Neuronal stem cell (in vitro differentiated cells): Measurements from ENCODE around the gene SNAPC3.
"Not testable (repeated sequence)": the region's sequence is repeated elsewhere in the genome, so short reads cannot be mapped to it uniquely, and the experiment has no call there.

Experiments used
- DNase-seq: peaks from one replicate; pipeline ENCODE4 v3.0.0-alpha.2; 2013; ENCODE audit warnings: low spot score
- H2AFZ ChIP-seq: one replicate; pipeline ENCODE4 v1.6.1; 2013; ENCODE audit warnings: mild to moderate bottlenecking, low read length, inconsistent platforms
- H2AK5ac ChIP-seq: 2 replicates; pipeline ENCODE4 v1.6.1; 2013; ENCODE audit warnings: low read depth, mild to moderate bottlenecking, inconsistent platforms, low read length, moderate library complexity, mixed read lengths
- H2BK120ac ChIP-seq: 2 replicates; pipeline ENCODE4 v1.6.1; 2013; ENCODE audit warnings: low read depth, mild to moderate bottlenecking, inconsistent platforms, low read length, moderate library complexity, mixed read lengths
- H2BK12ac ChIP-seq: one replicate; pipeline ENCODE4 v1.6.1; 2013; ENCODE audit warnings: low read length, inconsistent platforms
- H2BK15ac ChIP-seq: 2 replicates; pipeline ENCODE4 v1.6.1; 2013; ENCODE audit warnings: mild to moderate bottlenecking, low read length, inconsistent platforms, mixed read lengths
- H2BK5ac ChIP-seq: one replicate; pipeline ENCODE4 v1.6.1; 2013; ENCODE audit warnings: inconsistent platforms, mild to moderate bottlenecking, low read length, moderate library complexity
- H3K14ac ChIP-seq: one replicate; pipeline ENCODE4 v1.6.1; 2013; ENCODE audit warnings: low read length, inconsistent platforms
- H3K18ac ChIP-seq: 2 replicates; pipeline ENCODE4 v1.6.1; 2013; ENCODE audit warnings: low read length, inconsistent platforms
- H3K23ac ChIP-seq: 2 replicates; pipeline ENCODE4 v1.6.1; 2013; ENCODE audit warnings: low read depth, mild to moderate bottlenecking, mixed read lengths, low read length, inconsistent platforms; ENCODE audit not compliant: poor library complexity
- H3K27ac ChIP-seq: replicated peaks from 3 replicates; pipeline ENCODE4 v1.5.1; 2013; ENCODE audit warnings: low read length, inconsistent platforms
- H3K27me3 ChIP-seq, 3 experiments: 2 replicates each; pipeline ENCODE4 v1.6.1; 2013; ENCODE audit warnings: low read length in 3 of 3, mild to moderate bottlenecking in 2 of 3, inconsistent platforms in 1 of 3, low read depth in 1 of 3, mixed read lengths in 1 of 3, moderate library complexity in 1 of 3; ENCODE audit not compliant: control insufficient read depth in 3 of 3, insufficient read depth in 3 of 3
- H3K36me3 ChIP-seq, 2 donors: replicated peaks in 1 of 2; 2 replicates each; pipeline ENCODE4 v1.6.1; 2013; ENCODE audit warnings: low read length in 2 of 2; ENCODE audit not compliant: control insufficient read depth in 2 of 2, insufficient read depth in 2 of 2
- H3K4ac ChIP-seq: 2 replicates; pipeline ENCODE4 v1.6.1; 2013; ENCODE audit warnings: inconsistent platforms, mild to moderate bottlenecking, low read length, moderate library complexity
- H3K4me1 ChIP-seq, 2 donors: 1 replicate in 1 of 2; 2 replicates in 1 of 2; pipeline ENCODE4 v1.6.1; 2013; ENCODE audit warnings: low read length in 2 of 2, low read depth in 1 of 2; ENCODE audit not compliant: control insufficient read depth in 2 of 2, insufficient read depth in 1 of 2
- H3K4me2 ChIP-seq: one replicate; pipeline ENCODE4 v1.6.1; 2013; ENCODE audit warnings: mild to moderate bottlenecking, low read length, inconsistent platforms; ENCODE audit not compliant: insufficient read depth, poor library complexity, severe bottlenecking
- H3K4me3 ChIP-seq, 2 donors: 2 replicates each; pipeline ENCODE4 v1.5.1; 2013; ENCODE audit warnings: low read length in 2 of 2, mild to moderate bottlenecking in 2 of 2, inconsistent platforms in 1 of 2, moderate library complexity in 1 of 2
- H3K79me1 ChIP-seq: one replicate; pipeline ENCODE4 v1.6.1; 2013; ENCODE audit warnings: low read depth, mild to moderate bottlenecking, inconsistent platforms, low read length, moderate library complexity
- H3K9ac ChIP-seq: one replicate; pipeline ENCODE4 v1.6.1; 2013; ENCODE audit warnings: mild to moderate bottlenecking, low read depth, low read length, inconsistent platforms; ENCODE audit not compliant: poor library complexity
- H3K9me3 ChIP-seq, 2 donors: replicated peaks in 1 of 2; 2 replicates each; pipeline versions ENCODE3 to v1.6.1; 2013; ENCODE audit warnings: low read length in 2 of 2, mild to moderate bottlenecking in 2 of 2, inconsistent platforms in 1 of 2, low read depth in 1 of 2, mixed read lengths in 1 of 2, moderate library complexity in 1 of 2; ENCODE audit not compliant: control insufficient read depth in 2 of 2, insufficient read depth in 1 of 2
- H4K8ac ChIP-seq: one replicate; pipeline ENCODE4 v1.6.1; 2013; ENCODE audit warnings: low read depth, mild to moderate bottlenecking, inconsistent platforms, low read length, moderate library complexity
- H4K91ac ChIP-seq: one replicate; pipeline ENCODE4 v1.6.1; 2013; ENCODE audit warnings: low read length, low read depth, mild to moderate bottlenecking, inconsistent platforms; ENCODE audit not compliant: poor library complexity
- WGBS, 2 donors: extraction: QIAGEN DNeasy Blood & Tissue Kit; methylation state at CpG; one replicate each; pipeline ENCODE4 v1.1.7; 2013; ENCODE audit warnings: missing lambda C conversion rate in 2 of 2, mixed read lengths in 1 of 2; ENCODE audit not compliant: insufficient read length in 2 of 2, insufficient replicate concordance in 1 of 2; ENCODE audit errors: extremely low coverage in 2 of 2; 5-methylcytosine and 5-hydroxymethylcytosine counted together

The SNAPC3 gene

DNA sequence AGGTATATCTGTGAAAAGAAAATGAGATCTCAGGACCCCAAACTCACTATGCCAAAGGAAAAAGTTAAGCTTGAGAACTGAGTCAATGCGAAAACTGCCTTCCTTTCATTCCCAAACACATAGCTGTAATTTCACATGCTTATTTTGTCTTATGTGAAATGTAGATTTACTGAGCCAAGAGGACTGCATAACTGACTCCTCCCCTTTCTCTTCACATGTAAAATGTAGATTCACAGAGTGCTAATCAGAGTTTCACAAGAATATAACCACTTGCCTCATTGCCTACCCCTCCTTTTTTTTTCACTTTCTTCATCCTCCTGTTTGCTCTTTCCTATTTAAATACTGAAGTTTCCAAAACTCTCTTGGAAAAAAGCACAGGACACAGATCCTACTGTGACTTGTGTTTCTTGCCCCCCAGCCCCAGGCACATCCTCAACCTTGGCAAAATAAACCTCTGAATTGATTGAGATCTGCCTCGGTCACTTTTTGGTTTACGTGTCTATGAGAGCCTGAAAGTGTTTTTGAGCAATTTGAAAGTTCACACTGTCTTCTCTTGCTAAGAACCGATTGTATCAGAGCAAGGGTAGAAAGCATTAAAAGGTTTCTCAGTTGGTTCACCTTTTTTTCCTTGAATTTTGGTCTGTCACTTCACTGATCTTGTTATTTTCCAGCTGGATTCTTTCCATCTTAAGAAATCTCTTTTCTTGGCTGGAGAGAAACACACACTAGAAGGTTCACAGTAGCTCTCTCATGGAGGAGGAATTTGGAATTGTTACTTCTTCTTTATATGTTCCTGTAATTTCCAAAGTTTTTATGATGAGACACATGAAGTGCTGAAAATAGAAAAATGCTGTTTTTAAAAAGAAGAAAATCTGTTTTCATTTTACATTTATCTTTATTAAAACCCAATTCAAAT lies 44.8 kb upstream of the SNAPC3 start:
- Histone ChIP-seq H3K4me2 (no peak overlapping the region), H3K9ac (no peak overlapping the region), H3K4ac (no peak overlapping the region), H3K4me3 (no peak overlapping the region), H2BK12ac (no peak overlapping the region), H3K23ac (no peak overlapping the region), H4K91ac (no peak overlapping the region), H3K27me3 (no peaks in the 10 kb centered on the region), H4K8ac (no peak overlapping the region), H2BK5ac (no peak overlapping the region), H3K79me1 (no peaks in the 10 kb centered on the region), H3K4me1 (no peaks in the 10 kb centered on the region), H3K18ac (no peak overlapping the region), H2BK120ac (no peak overlapping the region), H3K27ac (no peak overlapping the region), H3K9me3 (no peaks in the 10 kb centered on the region), H3K14ac (no peak overlapping the region), H2AFZ (no peak overlapping the region), H3K36me3 (no peaks in the 10 kb centered on the region), H2BK15ac (no peak overlapping the region), H2AK5ac (no peak overlapping the region)
- DNase-seq: no peak
- no CpG with 5 or more reads among the region's 4 CpGs for WGBS, 2 donors

DNA sequence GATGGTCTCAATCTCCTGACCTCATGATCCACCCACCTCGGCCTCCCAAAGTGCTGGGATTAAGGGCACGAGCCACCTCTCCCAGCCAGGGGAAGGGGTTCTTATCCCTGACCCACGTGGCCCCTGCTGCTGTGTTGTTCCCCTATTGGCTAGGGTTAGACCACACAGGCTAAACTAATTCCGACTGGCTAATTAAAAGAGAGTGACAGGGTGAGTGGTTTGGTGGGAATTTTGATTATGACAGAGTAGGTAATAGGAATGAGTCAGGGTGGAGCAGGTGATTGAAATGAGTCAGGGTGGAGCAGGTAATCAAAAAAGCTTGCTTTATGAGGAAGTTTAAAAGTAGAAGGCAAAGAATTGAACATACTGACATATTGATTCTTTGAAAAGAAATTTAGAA lies 43.4 kb upstream of the SNAPC3 start:
- not testable (repeated sequence) for DNase-seq, H3K14ac ChIP-seq, H2AK5ac ChIP-seq, H3K4me1 ChIP-seq, H3K9ac ChIP-seq, H3K27ac ChIP-seq, H2AFZ ChIP-seq, H3K18ac ChIP-seq, H3K23ac ChIP-seq, H3K79me1 ChIP-seq, H3K4me2 ChIP-seq, H2BK5ac ChIP-seq, H3K27me3 ChIP-seq, H3K9me3 ChIP-seq, H3K36me3 ChIP-seq, H2BK120ac ChIP-seq, H3K4me3 ChIP-seq, H3K4ac ChIP-seq, H4K8ac ChIP-seq, H2BK12ac ChIP-seq, H4K91ac ChIP-seq, H2BK15ac ChIP-seq
- WGBS, 2 donors: no CpG with 5 or more reads among the region's 4 CpGs

- WGBS, 2 donors: no CpG with 5 or more reads among the region's 5 CpGs
- not testable (repeated sequence) for H2AFZ ChIP-seq, H3K4ac ChIP-seq, H3K9me3 ChIP-seq, H2BK15ac ChIP-seq, H3K79me1 ChIP-seq, H3K14ac ChIP-seq, H3K4me2 ChIP-seq, H2BK5ac ChIP-seq, H4K8ac ChIP-seq, H2AK5ac ChIP-seq, H3K27ac ChIP-seq, H3K36me3 ChIP-seq, H3K23ac ChIP-seq, H3K9ac ChIP-seq, H2BK12ac ChIP-seq, H3K18ac ChIP-seq, H2BK120ac ChIP-seq, DNase-seq, H3K27me3 ChIP-seq, H3K4me3 ChIP-seq, H3K4me1 ChIP-seq, H4K91ac ChIP-seq
Observed at GRCh38 chr9:15379888-15380287, 42.8 kb upstream of the SNAPC3 start.

GRCh38 chr9:15381491-15381890 lies 41.2 kb upstream of the SNAPC3 start:
- Histone ChIP-seq H2BK15ac (no peak overlapping the region), H3K9ac (no peak overlapping the region), H2AK5ac (no peak overlapping the region), H3K9me3 (no peaks in the 10 kb centered on the region), H2BK5ac (no peak overlapping the region), H3K36me3 (no peaks in the 10 kb centered on the region), H3K4me2 (no peak overlapping the region), H3K79me1 (no peaks in the 10 kb centered on the region), H3K23ac (no peak overlapping the region), H3K14ac (no peak overlapping the region), H3K4me1 (no peaks in the 10 kb centered on the region), H2BK120ac (no peak overlapping the region), H3K27me3 (no peaks in the 10 kb centered on the region), H3K4me3 (no peak overlapping the region), H2AFZ (no peak overlapping the region), H2BK12ac (no peak overlapping the region), H4K8ac (no peak overlapping the region), H3K27ac (no peak overlapping the region), H4K91ac (no peak overlapping the region), H3K18ac (no peak overlapping the region), H3K4ac (no peak overlapping the region)
- DNase-seq: no peak
- WGBS, 2 donors: no CpG with 5 or more reads among the region's 1 CpG
